Pancreas (tissue), 10 donors: ENCODE results near the gene ARL15. TPM values are rescaled to one million over a fixed set of nuclear protein-coding genes. Genes with fewer than 3 reads are reported as not detected.

Experiments used
- ATAC-seq, 4 donors: fragments of 200-7000 bp; cut with Tn5 transposase; one replicate each; pipeline versions ENCODE4 v1.8.0 to v1.9.1; 2020; ENCODE audit warnings: mild to moderate bottlenecking in 4 of 4, moderate library complexity in 4 of 4
- DNase-seq, 6 donors: peaks; one replicate each; pipeline ENCODE4 v3.0.0-alpha.2; 2020
- FAIRE-seq: peaks from 2 replicates; lab custom pipeline; 2012; peaks lifted over from hg19 to GRCh38; lab: Jason Lieb, UNC
- H3K27ac ChIP-seq, 4 donors: fragments of 200-600 bp; sonication (generic); 1 replicate in 3 of 4; 2 replicates in 1 of 4; pipeline versions ENCODE4 v1.5.0 to v1.8.0; 2020
- H3K27me3 ChIP-seq, 4 donors: fragments of 200-600 bp; one replicate each; pipeline ENCODE4 v1.8.0; 2021
- H3K36me3 ChIP-seq, 3 donors: fragments of 200-600 bp; sonication (generic) in 1 of 3; one replicate each; pipeline versions ENCODE4 v1.5.0 to v1.8.0; 2020 to 2021
- H3K4me1 ChIP-seq, 3 donors: fragments of 200-600 bp; one replicate each; pipeline ENCODE4 v1.8.0; 2021
- H3K4me3 ChIP-seq, 4 donors: fragments of 200-600 bp; sonication (generic) in 2 of 4; one replicate each; pipeline versions ENCODE4 v1.5.0 to v1.8.0; 2020 to 2021
- H3K9me3 ChIP-seq, 4 donors: fragments of 200-600 bp; one replicate each; pipeline ENCODE4 v1.8.0; 2021
- CTCF ChIP-seq, 4 donors: fragments of 200-600 bp; sonication (generic) in 3 of 4; IDR thresholded peaks; one replicate each; pipeline versions ENCODE4 v1.5.0 to v1.8.0; 2021; ENCODE audit warnings: antibody characterized with exemption in 4 of 4
- WGBS, 2 donors: extraction: QIAGEN DNeasy Blood & Tissue Kit; methylation state at CpG; one replicate each; pipeline ENCODE4 v1.1.7; 2013; 5-methylcytosine and 5-hydroxymethylcytosine counted together
- intact Hi-C, 3 donors: fragments of 100-400 bp; cut with DNase I; formaldehyde crosslinking; loops; one replicate each; pipeline versions ENCODE4 v1.11.1 to v1.14.2; 2022
- polyA plus RNA-seq, 2 donors: library from polyadenylated mRNA; stranded (reverse); fragments of 200-250 nt; gene quantifications; one replicate each; pipeline ENCODE4 v1.2.3, GENCODE V29; 2013
- total RNA-seq, 6 donors: library from RNA; stranded (reverse); fragmentation: NEBNext Ultra II Directional in 4 of 6; extraction: Animal tissue kit (Norgen Biotek cat#: 25700) in 4 of 6; gene quantifications; one replicate each; pipeline versions ENCODE4 v1.2.1 to v1.2.4, GENCODE V29; 2021 to 2023
- donor health status: healthy with polysubstance abuse.
- donor health status: DM: no; HTN: no; CAD: no; lungs with moderate emphysema.
- donor health status: DM: no; HTN: no; CAD: no.
- donor health status: control.
- donor health status: control.
- donor health status: Bipolar disorder and iron deficiency.
- donor health status: DM: yes; HTN: yes; CAD: no.
- donor health status: DM: no; HTN: no; CAD: no.
- donor health status: DM: no; HTN: no; CAD: no.
- donor health status: DM: yes; HTN: yes; CAD: no.

ARL15 gene
- total and polyA plus RNA-seq, 8 donors = 3.9 to 14.0 (median 6.7) TPM

- no peak for ATAC-seq
- Histone ChIP-seq H3K9me3 (no peaks in the 10 kb centered on the region), H3K27ac (no peak overlapping the region), H3K4me3 (no peak overlapping the region), H3K4me1 (peaks cover 0 to 4% (median 0%) of the 10 kb centered on the region in 3 donors), H3K36me3 (no peaks in the 10 kb centered on the region), H3K27me3 (no peaks in the 10 kb centered on the region)
- FAIRE-seq = no peak
- intact Hi-C loops = no loop called here
- 50 to 58% methylated on average over 4 of the region's 4 CpGs for WGBS, 2 donors
- TF ChIP-seq CTCF (IDR thresholded peaks at IDR 0.05) = no peak
- no peak for DNase-seq
Measured at GRCh38 chr5:54205453-54205852, 104.9 kb downstream of the ARL15 start.

GRCh38 chr5:54197018-54197417, 113.4 kb downstream of the ARL15 start:
- FAIRE-seq (no peak), DNase-seq (no peak), ATAC-seq (no peak)

GRCh38 chr5:54195701-54196100, 114.7 kb downstream of the ARL15 start:
- Histone ChIP-seq H3K36me3 (no peaks in the 10 kb centered on the region), H3K9me3 (no peaks in the 10 kb centered on the region), H3K27me3 (no peaks in the 10 kb centered on the region), H3K27ac (no peak overlapping the region), H3K4me1 (no peaks in the 10 kb centered on the region), H3K4me3 (no peak overlapping the region)
- intact Hi-C loops = no loop called here
- FAIRE-seq (no peak), ATAC-seq (no peak), DNase-seq (no peak)
- no peak for TF ChIP-seq CTCF (IDR thresholded peaks at IDR 0.05)

More at GRCh38 chr5:54197018-54197417, 113.4 kb downstream of the ARL15 start:
- Histone ChIP-seq H3K27me3 (no peaks in the 10 kb centered on the region), H3K4me1 (no peaks in the 10 kb centered on the region), H3K9me3 (no peaks in the 10 kb centered on the region), H3K4me3 (no peak overlapping the region), H3K36me3 (no peaks in the 10 kb centered on the region), H3K27ac (no peak overlapping the region)
- no peak for TF ChIP-seq CTCF (IDR thresholded peaks at IDR 0.05)
- intact Hi-C loops = no loop called here

- intact Hi-C loops = no loop called here
- FAIRE-seq (no peak), DNase-seq (no peak), ATAC-seq (no peak)
- Histone ChIP-seq H3K4me3 (no peak overlapping the region), H3K4me1 (no peaks in the 10 kb centered on the region), H3K27me3 (no peaks in the 10 kb centered on the region), H3K9me3 (no peaks in the 10 kb centered on the region), H3K36me3 (no peaks in the 10 kb centered on the region), H3K27ac (no peak overlapping the region)
- TF ChIP-seq CTCF (IDR thresholded peaks at IDR 0.05) = no peak
- 86 to 87% methylated on average over 2 of the region's 2 CpGs for WGBS, 2 donors
Measured at GRCh38 chr5:54194318-54194717, 116.1 kb downstream of the ARL15 start.

- Histone ChIP-seq H3K9me3 (no peaks in the 10 kb centered on the region), H3K4me1 (peaks cover 0 to 2% (median 0%) of the 10 kb centered on the region in 3 donors), H3K27me3 (no peaks in the 10 kb centered on the region), H3K4me3 (no peak overlapping the region), H3K27ac (no peak overlapping the region), H3K36me3 (no peaks in the 10 kb centered on the region)
- intact Hi-C loops = no loop called here
- no peak for FAIRE-seq
- no peak for ATAC-seq
- no peak for TF ChIP-seq CTCF (IDR thresholded peaks at IDR 0.05)
- no peak for DNase-seq
Measured at GRCh38 chr5:54187694-54188093, 122.7 kb downstream of the ARL15 start.
